Fibroblast of skin of scalp (primary cell): ENCODE results near the gene SKA3. TPM values are rescaled to one million over a fixed set of nuclear protein-coding genes. Genes with fewer than 3 reads are reported as not detected.
A peak's percentile ranks its signal among the peaks of the same experiment; 100 is the strongest.
"Not testable (repeated sequence)": the region's sequence is repeated elsewhere in the genome, so short reads cannot be mapped to it uniquely, and the experiment has no call there.

Experiments used
- DNase-seq: peaks from one replicate; pipeline ENCODE4 v3.0.0-alpha.2; 2013
- polyA plus RNA-seq, 2 experiments: library from polyadenylated mRNA; unstranded; fragments of 120-200 nt; gene quantifications; one replicate each; pipeline ENCODE4 v1.2.1, GENCODE V29; 2013; ENCODE audit not compliant: insufficient read length in 2 of 2

SKA3 gene
- 12.2 TPM for polyA plus RNA-seq (2013, experiment 1 of 2; ENCODE audit: insufficient read length)
- polyA plus RNA-seq (2013, experiment 2 of 2; ENCODE audit: insufficient read length), result 10.7 TPM

- DNase-seq, result peak; percentile 93
Measured at GRCh38 chr13:21176215-21176981, at the start of gene SKA3, which contains the start of gene MRPL57. SKA3 (minus strand) TSS chr13:21176552; CDS start chr13:21176477, 75 bp downstream. MRPL57 (plus strand) TSS chr13:21176658; CDS start chr13:21176917, 259 bp downstream.

GRCh38 chr13:21225082-21225481 lies 48.7 kb upstream of the SKA3 start:
- DNase-seq, result no peak

DNA sequence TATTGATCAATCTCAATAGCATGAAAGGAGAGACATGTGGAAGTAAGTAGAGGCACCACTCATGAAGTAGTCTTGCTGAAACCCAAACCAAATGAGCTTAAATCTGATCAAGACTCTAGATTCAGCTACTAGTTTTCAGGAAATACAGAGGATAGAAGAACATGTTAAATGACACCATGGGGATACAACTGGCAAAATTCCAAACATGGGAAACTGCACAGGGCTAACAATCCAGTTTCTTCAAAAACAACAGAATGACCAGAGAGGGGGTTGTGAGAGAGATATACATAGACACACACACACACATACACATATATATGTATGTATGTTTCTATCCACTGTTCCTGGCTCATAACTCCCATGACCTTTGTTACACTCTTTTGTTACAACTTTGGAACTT lies 44.9 kb upstream of the SKA3 start:
- no peak for DNase-seq

DNA sequence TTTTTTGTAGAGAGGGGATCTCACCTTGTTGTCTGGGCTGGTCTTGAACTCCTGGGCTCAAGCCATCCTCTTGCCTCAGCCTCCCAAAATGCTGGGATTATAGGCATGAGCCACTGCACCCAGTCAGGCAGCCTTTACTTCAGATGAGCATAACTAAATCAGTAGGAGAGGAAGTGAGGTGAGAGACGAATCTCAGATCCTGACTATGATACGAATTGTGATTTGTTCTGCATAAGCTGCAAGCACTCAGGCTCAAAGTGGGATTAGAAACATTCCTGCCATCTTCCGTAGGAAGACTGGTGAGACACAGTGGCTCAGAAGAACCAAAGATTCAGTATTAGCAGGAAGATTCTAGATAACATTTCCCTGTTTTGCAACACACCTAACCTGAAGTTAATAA lies 43.4 kb upstream of the SKA3 start:
- DNase-seq, result not testable (repeated sequence)

DNA sequence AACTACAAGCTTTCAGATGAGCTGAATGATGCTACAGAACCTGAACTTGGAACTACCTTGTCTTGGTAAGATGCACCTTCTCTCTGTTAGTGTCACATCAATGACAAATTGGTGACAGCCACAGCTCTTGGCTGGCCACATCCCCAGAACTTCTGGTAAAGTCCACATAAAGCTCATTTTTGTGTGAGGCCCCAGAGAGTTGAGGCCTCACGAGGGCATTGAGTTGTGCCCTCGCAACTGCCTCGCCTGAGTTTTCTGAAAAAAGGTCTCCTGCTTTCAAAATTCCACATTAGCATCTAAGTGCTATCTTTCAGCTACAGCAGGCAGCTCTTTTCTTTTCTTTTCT lies 42.7 kb upstream of the SKA3 start:
- DNase-seq, result no peak

- no peak for DNase-seq
Measured at GRCh38 chr13:21218351-21219035, 42.1 kb upstream of the SKA3 start.

GRCh38 chr13:21216332-21216731 lies 40.0 kb upstream of the SKA3 start:
- DNase-seq, result no peak

GRCh38 chr13:21215419-21215818 lies 39.1 kb upstream of the SKA3 start:
- DNase-seq, result not testable (repeated sequence)

DNA sequence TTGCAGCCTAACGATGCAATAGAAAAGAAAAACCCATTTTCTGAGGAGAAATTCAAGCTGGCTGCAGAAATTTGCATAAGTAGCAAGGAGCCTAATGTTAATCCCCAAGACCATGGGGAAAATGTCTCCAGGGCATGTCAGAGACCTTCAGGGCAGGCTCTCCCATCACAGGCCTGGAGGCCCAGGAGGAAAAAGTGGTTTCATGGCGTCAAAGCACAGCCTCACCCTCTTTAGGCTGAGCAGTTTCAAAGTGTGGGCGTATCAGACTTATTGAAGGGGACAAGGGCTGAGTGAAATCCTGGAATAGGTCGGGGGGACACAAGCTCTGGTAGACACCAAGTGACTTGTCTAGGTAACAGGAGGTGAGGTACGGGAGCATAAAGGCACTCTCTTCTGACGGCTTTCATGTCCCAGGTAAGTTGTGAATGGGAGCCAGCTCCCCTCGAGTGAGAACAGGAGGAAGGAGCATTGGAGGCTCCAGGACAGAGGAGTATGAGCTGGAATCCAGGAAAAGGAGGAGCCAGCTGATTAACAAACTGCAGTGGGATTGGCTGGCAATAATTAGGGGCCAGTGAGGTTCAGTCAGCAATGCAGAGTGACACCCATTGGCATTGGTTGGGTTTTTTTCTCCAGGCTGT lies 35.9 kb upstream of the SKA3 start:
- DNase-seq, result no peak

DNA sequence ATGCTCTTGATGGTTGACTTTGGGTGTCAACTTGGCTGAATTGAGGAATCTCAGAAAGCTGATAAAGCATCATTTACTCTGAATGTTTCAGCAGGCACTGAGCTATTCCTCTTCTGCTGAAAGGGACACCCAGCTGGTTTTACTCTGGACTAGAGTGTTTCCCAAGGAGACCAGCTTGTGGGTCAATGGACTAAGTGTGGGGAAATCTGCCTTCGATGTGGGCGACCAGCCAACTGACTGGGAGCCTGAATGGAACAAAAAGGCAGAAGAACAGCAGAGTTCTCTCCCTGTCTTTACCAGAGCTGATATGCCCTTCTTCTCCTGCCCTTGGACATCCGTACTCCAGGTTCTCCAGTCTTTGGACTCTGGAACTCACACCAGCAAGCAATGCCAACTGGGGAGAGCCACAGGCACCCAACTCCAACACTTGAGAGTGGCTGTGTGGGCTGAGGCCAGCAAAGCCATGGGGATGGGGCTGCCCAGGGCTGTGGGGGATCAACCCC lies 32.4 kb upstream of the SKA3 start:
- DNase-seq, result no peak

GRCh38 chr13:21202767-21203531 lies 26.6 kb upstream of the SKA3 start:
- no peak for DNase-seq

- not testable (repeated sequence) for DNase-seq
Measured at GRCh38 chr13:21201456-21202190, 25.3 kb upstream of the SKA3 start.

DNA sequence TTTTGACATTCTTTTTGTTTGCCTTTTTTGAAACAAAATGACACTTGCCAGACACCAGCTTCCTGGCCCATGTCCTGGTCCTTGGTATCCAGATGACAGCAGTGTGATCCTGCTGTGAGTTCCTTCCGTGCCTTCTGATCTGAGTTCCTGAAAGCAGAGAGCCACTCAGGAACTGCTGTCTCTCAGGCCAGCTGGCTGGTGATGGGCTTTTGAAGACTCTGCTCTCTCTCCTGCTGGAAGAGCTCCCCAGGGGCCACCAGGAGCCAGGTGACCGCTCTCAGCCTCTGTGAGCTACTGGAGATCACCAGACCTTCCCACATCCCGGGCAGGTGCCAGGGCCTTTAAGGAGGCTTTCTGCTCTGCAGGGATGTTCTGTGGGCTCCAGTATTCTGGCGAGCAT lies 22.0 kb upstream of the SKA3 start:
- not testable (repeated sequence) for DNase-seq

- not testable (repeated sequence) for DNase-seq
Measured at GRCh38 chr13:21197606-21198225, 21.4 kb upstream of the SKA3 start.

GRCh38 chr13:21194756-21195155 lies 18.4 kb upstream of the SKA3 start:
- peak; percentile 6 for DNase-seq

GRCh38 chr13:21186410-21186809 lies 10.1 kb upstream of the SKA3 start:
- DNase-seq, result not testable (repeated sequence)

DNA sequence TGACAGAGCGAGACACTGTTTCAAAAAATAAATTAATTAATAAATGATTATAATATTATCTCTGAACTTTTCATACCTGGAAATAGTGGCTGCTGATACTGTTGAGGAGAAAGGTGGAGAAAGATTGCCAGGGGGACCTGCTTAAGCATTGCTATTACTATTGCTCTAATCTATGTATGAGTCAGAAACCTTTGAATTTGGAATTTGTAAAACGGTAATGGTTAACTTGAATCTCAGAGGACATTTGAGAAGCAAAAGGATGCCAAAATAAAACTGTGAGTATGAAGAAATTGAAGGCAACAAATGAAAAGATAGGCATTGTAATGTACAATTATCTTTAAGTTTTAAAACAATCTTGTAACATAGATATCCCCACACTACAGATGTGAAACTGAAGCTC lies 5.3 kb upstream of the SKA3 start:
- no peak for DNase-seq

DNA sequence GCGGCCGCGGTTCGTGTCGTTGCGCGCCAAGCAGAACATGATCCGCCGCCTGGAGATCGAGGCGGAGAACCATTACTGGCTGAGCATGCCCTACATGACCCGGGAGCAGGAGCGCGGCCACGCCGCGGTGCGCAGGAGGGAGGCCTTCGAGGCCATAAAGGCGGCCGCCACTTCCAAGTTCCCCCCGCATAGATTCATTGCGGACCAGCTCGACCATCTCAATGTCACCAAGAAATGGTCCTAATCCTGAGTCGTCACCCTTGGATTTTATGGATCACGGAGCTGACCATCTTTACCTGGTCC lies 581 bp upstream of the SKA3 start:
- no peak for DNase-seq

DNA sequence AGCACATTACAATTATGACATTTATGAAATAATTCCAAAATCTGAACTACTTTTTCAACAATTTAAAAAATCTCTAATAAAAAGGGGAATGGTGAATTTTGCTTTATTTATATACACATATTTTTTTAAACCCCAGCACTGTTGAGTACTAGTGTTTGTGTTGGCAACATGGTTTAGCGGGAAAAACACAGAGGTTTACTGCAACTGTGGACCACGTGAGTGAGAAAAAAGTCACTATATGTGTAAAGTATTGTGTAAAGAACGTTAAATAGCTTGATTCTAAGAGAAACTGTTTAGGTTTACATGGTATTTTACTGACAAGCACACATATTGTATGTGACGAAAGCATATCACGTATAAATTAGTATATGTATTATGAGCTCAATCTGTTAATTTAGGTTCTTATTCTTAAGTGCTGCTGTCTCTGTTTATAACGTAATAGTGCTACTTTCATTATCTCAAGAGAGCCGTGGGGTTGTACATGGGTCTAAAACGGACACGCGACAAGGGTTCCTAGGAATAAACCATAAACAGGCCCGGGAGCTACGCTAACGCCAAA lies 617 bp downstream of the SKA3 start:
- peak; percentile 19 for DNase-seq

DNA sequence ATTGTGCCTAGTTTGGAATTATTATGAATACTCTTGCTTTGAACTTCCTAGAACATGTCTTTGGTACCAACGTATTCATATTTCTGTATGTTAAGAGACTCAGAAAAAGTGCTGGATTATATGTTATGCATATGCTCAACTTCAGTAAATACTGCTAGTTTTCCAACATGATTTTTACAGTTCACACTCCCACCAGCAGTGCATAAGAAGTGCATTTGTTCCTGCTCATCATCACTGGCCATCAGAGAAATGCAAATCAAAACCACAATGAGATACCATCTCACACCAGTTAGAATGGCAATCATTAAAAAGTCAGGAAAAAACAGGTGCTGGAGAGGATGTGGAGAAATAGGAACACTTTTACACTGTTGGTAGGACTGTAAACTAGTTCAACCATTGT lies 2.6 kb downstream of the SKA3 start:
- DNase-seq, result not testable (repeated sequence)

GRCh38 chr13:21171420-21171819 lies 4.9 kb downstream of the SKA3 start:
- DNase-seq, result no peak
